GM18508 (cell line): ENCODE measurements around the gene DAZ3.
"Not testable (repeated sequence)": the region's sequence is repeated elsewhere in the genome, so short reads cannot be mapped to it uniquely, and the experiment has no call there.

Source experiments
- ATAC-seq: cut with Tn5 transposase; IDR thresholded peaks from one replicate; pipeline ENCODE4 v1.9.1; 2021; ENCODE audit warnings: moderate number of reproducible peaks; ENCODE audit not compliant: insufficient read depth, unreplicated experiment

DAZ3 gene, protein sequence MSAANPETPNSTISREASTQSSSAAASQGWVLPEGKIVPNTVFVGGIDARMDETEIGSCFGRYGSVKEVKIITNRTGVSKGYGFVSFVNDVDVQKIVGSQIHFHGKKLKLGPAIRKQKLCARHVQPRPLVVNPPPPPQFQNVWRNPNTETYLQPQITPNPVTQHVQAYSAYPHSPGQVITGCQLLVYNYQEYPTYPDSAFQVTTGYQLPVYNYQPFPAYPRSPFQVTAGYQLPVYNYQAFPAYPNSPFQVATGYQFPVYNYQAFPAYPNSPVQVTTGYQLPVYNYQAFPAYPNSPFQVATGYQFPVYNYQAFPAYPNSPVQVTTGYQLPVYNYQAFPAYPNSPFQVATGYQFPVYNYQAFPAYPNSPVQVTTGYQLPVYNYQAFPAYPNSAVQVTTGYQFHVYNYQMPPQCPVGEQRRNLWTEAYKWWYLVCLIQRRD

DNA sequence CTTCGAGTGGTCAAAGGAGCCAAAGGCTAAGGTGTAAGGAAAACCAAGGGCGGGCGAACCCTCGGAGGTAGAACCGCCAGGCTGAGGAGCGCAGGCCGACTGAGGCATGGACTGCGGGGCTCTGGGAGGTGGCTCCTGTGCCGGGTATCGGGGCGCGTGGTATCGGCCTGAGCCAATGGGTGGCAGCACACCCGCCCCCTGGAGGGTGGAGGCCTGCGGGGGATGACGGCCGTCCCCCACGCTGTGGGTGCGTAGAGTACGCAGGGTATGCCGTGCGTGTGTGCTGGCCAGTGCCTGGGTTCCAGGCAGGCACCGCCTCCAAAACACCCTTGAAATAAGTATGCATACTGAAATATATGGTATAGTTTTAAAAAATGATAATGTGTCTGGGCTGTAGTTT, at the start of gene DAZ3:
Gene DAZ3 (minus strand): TSS at position 101 of the 400 bp plus-strand sequence. CDS start 208 bp downstream, outside the sequence.
- not testable (repeated sequence) for ATAC-seq

- ATAC-seq, result not testable (repeated sequence)
These were observed 20.4 kb upstream of the DAZ3 start, which contains the start of gene DAZ4 for GRCh38 chrY:24833619-24834018. DAZ4 (plus strand) TSS chrY:24833919; CDS start chrY:24834127, 208 bp downstream.

DNA sequence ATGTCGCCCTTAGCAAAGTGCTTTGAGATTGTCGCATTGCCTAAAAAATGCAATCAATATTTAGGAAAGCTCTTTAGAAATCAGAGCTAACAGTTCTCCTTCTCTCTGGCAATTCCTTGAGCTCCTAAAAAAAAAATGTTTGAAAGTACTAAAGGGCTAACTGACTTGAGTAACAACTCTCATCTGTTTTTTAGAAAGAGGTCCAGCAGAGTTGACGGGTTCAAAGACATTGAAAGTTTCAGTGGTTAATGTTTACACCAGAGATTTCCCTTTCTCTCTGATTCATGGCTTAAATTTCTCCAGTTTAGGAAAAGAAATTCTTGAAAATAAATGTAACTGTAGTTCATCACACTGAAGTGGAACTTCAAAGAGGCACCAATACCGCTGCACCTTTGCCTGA, 11.9 kb upstream of the DAZ3 start:
- ATAC-seq, result not testable (repeated sequence)

DNA sequence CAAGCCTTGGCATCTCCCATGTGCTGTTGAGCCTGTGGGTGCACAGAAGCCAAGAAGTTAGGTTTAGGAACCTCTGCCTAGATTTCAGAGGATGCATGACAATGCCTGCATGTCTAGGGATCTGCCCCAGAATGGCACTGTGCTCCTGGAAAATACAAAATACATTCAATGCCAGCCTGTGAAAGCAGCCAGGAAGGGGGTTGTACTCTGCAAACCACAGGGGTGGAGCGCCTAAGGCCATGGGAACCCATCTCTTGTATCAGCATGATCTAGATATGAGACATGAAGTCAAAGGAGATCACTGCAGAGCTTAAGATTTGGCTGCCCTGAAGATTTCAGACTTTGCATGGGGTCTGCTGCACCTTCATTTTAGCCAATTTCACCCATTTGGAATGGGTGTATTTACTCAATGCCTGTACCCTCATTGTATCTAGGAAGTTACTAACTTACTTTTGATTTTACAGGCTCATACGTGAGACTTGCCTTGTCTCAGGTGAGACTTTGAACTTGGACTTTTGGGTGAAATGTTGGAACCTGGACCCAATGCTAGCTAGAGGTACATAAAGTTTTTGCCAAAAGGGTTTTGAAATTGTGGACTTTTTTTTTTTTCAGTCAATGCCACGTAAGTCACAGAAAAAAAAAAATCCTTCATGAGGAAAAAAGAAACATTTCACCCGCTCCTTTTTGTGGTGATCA, 11.1 kb upstream of the DAZ3 start:
- not testable (repeated sequence) for ATAC-seq

DNA sequence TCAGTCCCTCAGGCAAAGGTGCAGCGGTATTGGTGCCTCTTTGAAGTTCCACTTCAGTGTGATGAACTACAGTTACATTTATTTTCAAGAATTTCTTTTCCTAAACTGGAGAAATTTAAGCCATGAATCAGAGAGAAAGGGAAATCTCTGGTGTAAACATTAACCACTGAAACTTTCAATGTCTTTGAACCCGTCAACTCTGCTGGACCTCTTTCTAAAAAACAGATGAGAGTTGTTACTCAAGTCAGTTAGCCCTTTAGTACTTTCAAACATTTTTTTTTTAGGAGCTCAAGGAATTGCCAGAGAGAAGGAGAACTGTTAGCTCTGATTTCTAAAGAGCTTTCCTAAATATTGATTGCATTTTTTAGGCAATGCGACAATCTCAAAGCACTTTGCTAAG, 8.6 kb upstream of the DAZ3 start:
- not testable (repeated sequence) for ATAC-seq
